ENCODE data around the gene BAAT. TPM values are rescaled to one million over a fixed set of nuclear protein-coding genes. Genes with fewer than 3 reads are reported as not detected.
A peak's percentile ranks its signal among the peaks of the same experiment; 100 is the strongest.

BAAT gene
- polyA plus RNA-seq, 1 donor, result 0.60 TPM

- no peak for DNase-seq
- Histone ChIP-seq H3K36me3 (ENCODE audit: control insufficient read depth, insufficient read depth, low read length) (no peaks in the 10 kb centered on the region), H3K4me3 (ENCODE audit: low read length) (no peak overlapping the region), H3K4me1 (ENCODE audit: control insufficient read depth, insufficient read depth, low read length) (peaks cover 19% of the 10 kb centered on the region), H3K27ac (ENCODE audit: low read length) (peak overlapping the region; percentile 64), H3K9me3 (ENCODE audit: control insufficient read depth, low read depth, low read length) (peaks cover 19% of the 10 kb centered on the region), H3K27me3 (ENCODE audit: control insufficient read depth, insufficient read depth, low read length) (no peaks in the 10 kb centered on the region)
- WGBS (ENCODE audit: insufficient coverage, low lambda C conversion rate), result 33% methylated on average over 1 of the region's 3 CpGs
These were observed 61.7 kb downstream of the BAAT start for GRCh38 chr9:101323129-101323528.

GRCh38 chr9:101317735-101318134, 67.1 kb downstream of the BAAT start:
- DNase-seq, result no peak
- no peak overlapping the region for H3K4me3 ChIP-seq (ENCODE audit: low read length)

DNA sequence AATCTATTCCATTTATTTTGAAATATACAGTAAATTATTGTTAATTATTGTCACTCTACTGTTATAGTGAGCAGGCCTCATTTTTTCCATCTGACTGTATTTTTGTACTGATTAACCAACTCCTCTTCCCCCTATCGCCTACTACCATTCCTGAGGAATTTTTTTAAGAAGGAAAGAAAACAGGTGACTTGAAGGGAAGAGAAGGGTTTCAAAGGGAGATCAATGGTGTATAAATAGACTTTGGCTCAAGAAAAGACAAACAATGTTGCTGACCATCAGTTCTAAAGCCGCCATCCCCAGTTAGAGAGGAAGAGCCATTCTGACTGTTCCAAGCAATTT, 69.7 kb downstream of the BAAT start:
- no peak overlapping the region for H3K27ac ChIP-seq (ENCODE audit: low read length)
- H3K4me1 ChIP-seq (ENCODE audit: control insufficient read depth, insufficient read depth, low read length), result no peaks in the 10 kb centered on the region
- WGBS (ENCODE audit: insufficient coverage, low lambda C conversion rate), result 40% methylated on average over 1 of the region's 2 CpGs
- no peak for DNase-seq
- no peaks in the 10 kb centered on the region for H3K36me3 ChIP-seq (ENCODE audit: control insufficient read depth, insufficient read depth, low read length)
- no peaks in the 10 kb centered on the region for H3K9me3 ChIP-seq (ENCODE audit: control insufficient read depth, low read depth, low read length)
- no peaks in the 10 kb centered on the region for H3K27me3 ChIP-seq (ENCODE audit: control insufficient read depth, insufficient read depth, low read length)
- H3K4me3 ChIP-seq (ENCODE audit: low read length), result no peak overlapping the region

More at GRCh38 chr9:101317735-101318134, 67.1 kb downstream of the BAAT start:
- no peaks in the 10 kb centered on the region for H3K9me3 ChIP-seq (ENCODE audit: control insufficient read depth, low read depth, low read length)
- H3K27me3 ChIP-seq (ENCODE audit: control insufficient read depth, insufficient read depth, low read length), result no peaks in the 10 kb centered on the region
- no peaks in the 10 kb centered on the region for H3K4me1 ChIP-seq (ENCODE audit: control insufficient read depth, insufficient read depth, low read length)
- H3K36me3 ChIP-seq (ENCODE audit: control insufficient read depth, insufficient read depth, low read length), result no peaks in the 10 kb centered on the region
- H3K27ac ChIP-seq (ENCODE audit: low read length), result no peak overlapping the region

GRCh38 chr9:101312661-101313060, 72.1 kb downstream of the BAAT start:
- Histone ChIP-seq H3K4me1 (ENCODE audit: control insufficient read depth, insufficient read depth, low read length) (no peaks in the 10 kb centered on the region), H3K27ac (ENCODE audit: low read length) (no peak overlapping the region), H3K9me3 (ENCODE audit: control insufficient read depth, low read depth, low read length) (no peaks in the 10 kb centered on the region), H3K27me3 (ENCODE audit: control insufficient read depth, insufficient read depth, low read length) (no peaks in the 10 kb centered on the region), H3K4me3 (ENCODE audit: low read length) (no peak overlapping the region), H3K36me3 (ENCODE audit: control insufficient read depth, insufficient read depth, low read length) (no peaks in the 10 kb centered on the region)
- no peak for DNase-seq
- WGBS (ENCODE audit: insufficient coverage, low lambda C conversion rate), result 93% methylated on average over 3 of the region's 8 CpGs

DNA sequence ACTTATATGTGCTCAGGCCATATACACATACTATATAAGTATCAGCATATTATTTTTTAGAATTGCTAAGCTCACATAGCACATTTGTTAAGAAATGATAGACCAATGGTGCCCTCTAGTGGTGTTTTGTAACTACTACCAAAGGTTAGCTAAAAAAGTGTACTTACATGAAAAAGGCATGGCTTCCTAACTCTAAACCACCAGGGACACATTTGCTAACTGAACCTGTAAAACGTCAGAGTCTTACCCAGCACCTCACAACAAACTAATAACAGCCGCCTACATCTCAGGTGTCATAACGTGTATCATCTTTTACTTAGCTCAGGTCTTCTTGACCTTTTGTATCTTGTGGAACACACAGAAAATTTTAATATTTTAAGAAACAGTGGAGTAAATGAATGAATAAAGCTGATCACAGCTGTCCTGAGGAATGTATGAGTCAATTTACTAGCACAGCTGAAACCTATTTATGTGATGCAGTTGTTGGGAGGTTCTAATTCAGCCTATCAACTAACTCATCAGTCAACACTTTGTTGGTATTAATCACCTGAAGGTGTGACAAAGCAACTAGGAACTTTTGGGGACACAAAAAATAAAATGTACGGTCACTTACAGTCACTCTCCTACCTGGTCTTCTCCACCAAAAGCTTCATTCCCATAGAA, 72.9 kb downstream of the BAAT start:
- Histone ChIP-seq H3K9me3 (ENCODE audit: control insufficient read depth, low read depth, low read length) (no peaks in the 10 kb centered on the region), H3K4me3 (ENCODE audit: low read length) (no peak overlapping the region), H3K27ac (ENCODE audit: low read length) (no peak overlapping the region), H3K4me1 (ENCODE audit: control insufficient read depth, insufficient read depth, low read length) (no peaks in the 10 kb centered on the region), H3K27me3 (ENCODE audit: control insufficient read depth, insufficient read depth, low read length) (no peaks in the 10 kb centered on the region), H3K36me3 (ENCODE audit: control insufficient read depth, insufficient read depth, low read length) (no peaks in the 10 kb centered on the region)
- 40% methylated on average over 3 of the region's 4 CpGs for WGBS (ENCODE audit: insufficient coverage, low lambda C conversion rate)
- peak; percentile 62 to 63 for DNase-seq

GRCh38 chr9:101311191-101311590, 73.6 kb downstream of the BAAT start:
- Histone ChIP-seq H3K27me3 (ENCODE audit: control insufficient read depth, insufficient read depth, low read length) (no peaks in the 10 kb centered on the region), H3K36me3 (ENCODE audit: control insufficient read depth, insufficient read depth, low read length) (no peaks in the 10 kb centered on the region), H3K9me3 (ENCODE audit: control insufficient read depth, low read depth, low read length) (no peaks in the 10 kb centered on the region), H3K4me3 (ENCODE audit: low read length) (no peak overlapping the region), H3K27ac (ENCODE audit: low read length) (no peak overlapping the region), H3K4me1 (ENCODE audit: control insufficient read depth, insufficient read depth, low read length) (no peaks in the 10 kb centered on the region)
- 67% methylated on average over 1 of the region's 2 CpGs for WGBS (ENCODE audit: insufficient coverage, low lambda C conversion rate)
- no peak for DNase-seq

Other genes with a start within 250 kb of the BAAT start
- 27.5 TPM for gene MRPL50, start 13.6 kb upstream of the BAAT start, polyA plus RNA-seq
- 95.1 TPM for gene ZNF189, start 13.8 kb upstream of the BAAT start, polyA plus RNA-seq
- gene ALDOB, start 50.8 kb upstream of the BAAT start, polyA plus RNA-seq, result 1,562 TPM
- 38.3 TPM for gene RNF20, start 148.8 kb upstream of the BAAT start, polyA plus RNA-seq
- 0.01 TPM for gene PPP3R2, start 210.0 kb upstream of the BAAT start, polyA plus RNA-seq

All from large intestine (tissue), 3 donors.